K562 (cell line): ENCODE measurements around the gene NDUFB10. TPM values are rescaled to one million over a fixed set of nuclear protein-coding genes. Genes with fewer than 3 reads are reported as not detected.
A peak's percentile ranks its signal among the peaks of the same experiment; 100 is the strongest.

Experiments
- EWSR1 ChIP-seq: fragments of 450-650 bp; IDR thresholded peaks from 2 replicates; pipeline ENCODE4 v1.6.1; 2018; ENCODE audit warnings: borderline replicate concordance, mild to moderate bottlenecking, low read depth, moderate library complexity; ENCODE audit not compliant: partially characterized antibody
- HDAC6 ChIP-seq: IDR thresholded peaks from 2 replicates; pipeline ENCODE4 v1.6.1; 2012; ENCODE audit warnings: low read depth, mild to moderate bottlenecking, control low read depth, inconsistent platforms, low read length, moderate library complexity
- HMG20B ChIP-seq: fragments of 250-450 bp; sonication (Bioruptor Pico); IDR thresholded peaks from 2 replicates; pipeline ENCODE4 v1.5.0; 2021; ENCODE audit warnings: mild to moderate bottlenecking
- IRF2 ChIP-seq: sonication (generic); formaldehyde crosslinking; IDR thresholded peaks from 2 replicates; pipeline ENCODE4 v1.8.1; 2022; ENCODE audit warnings: mild to moderate bottlenecking, missing genetic modification reagents
- KLF6 ChIP-seq: fragments of 250-450 bp; sonication (Bioruptor Pico); IDR thresholded peaks from 2 replicates; pipeline ENCODE4 v1.4.0; 2020; ENCODE audit warnings: mild to moderate bottlenecking, moderate library complexity, borderline replicate concordance
- MCM5 ChIP-seq: fragments of 450-650 bp; IDR thresholded peaks from 2 replicates; pipeline ENCODE4 v1.6.1; 2016; ENCODE audit warnings: low read depth
- NELFE ChIP-seq: IDR thresholded peaks from 2 replicates; pipeline ENCODE4 v1.6.1; 2011; ENCODE audit warnings: mild to moderate bottlenecking; ENCODE audit not compliant: insufficient read depth, insufficient read length
- NUFIP1 ChIP-seq: fragments of 450-650 bp; IDR thresholded peaks from 2 replicates; pipeline ENCODE4 v1.6.1; 2018; ENCODE audit not compliant: partially characterized antibody
- PHB2 ChIP-seq: fragments of 450-650 bp; IDR thresholded peaks from 2 replicates; pipeline ENCODE4 v1.6.1; 2017; ENCODE audit warnings: low read depth
- SMC3 ChIP-seq: conservative IDR thresholded peaks from 2 replicates; pipeline ENCODE4 v1.6.1; 2011; ENCODE audit warnings: low read depth, low read length, improper control_type of control experiment; ENCODE audit not compliant: insufficient read depth
- SPI1 ChIP-seq: IDR thresholded peaks from 2 replicates; pipeline ENCODE4 v1.6.1; 2011; ENCODE audit warnings: low read depth, low read length, control low read depth, borderline replicate concordance
- TRIM28 ChIP-seq: fragments of 450-650 bp; IDR thresholded peaks from 2 replicates; pipeline ENCODE4 v1.6.1; 2017
- ZNF232 ChIP-seq: sonication (generic); formaldehyde crosslinking; IDR thresholded peaks from 2 replicates; pipeline ENCODE4 v1.8.0; 2022; ENCODE audit warnings: mild to moderate bottlenecking, missing genetic modification reagents
- polyA plus RNA-seq, 8 experiments: library from polyadenylated mRNA; depleted of rRNA in 4 of 8; stranded (reverse) in 5 of 8; unstranded in 3 of 8; fragments of >200 nt; fragmentation: Nextera tagmentation in 2 of 8; fragmentation: Illumina TruSeq in 1 of 8; extraction: Ambion mirVana in 2 of 8; extraction: Trizol in 1 of 8; gene quantifications; 2 replicates each; pipeline versions ENCODE4 v1.2.1 to v1.2.3, GENCODE V29; 2011 to 2014; ENCODE audit warnings: inconsistent platforms in 1 of 8, missing spikeins in 1 of 8
- total RNA-seq, 7 experiments: library from RNA; depleted of rRNA in 6 of 7; stranded (reverse); fragments of >200 nt in 6 of 7; fragmentation: Illumina TruSeq in 2 of 7; extraction: Trizol in 2 of 7; gene quantifications; 2 replicates each; pipeline versions ENCODE4 v1.2.1 to v1.2.3, GENCODE V29; 2011 to 2021; ENCODE audit warnings: low replicate concordance in 1 of 7
- TF ChIP-seq, protein P1 (sequence below): fragments of 450-650 bp; IDR thresholded peaks from 2 replicates; pipeline ENCODE4 v1.7.1; 2018; ENCODE audit warnings: mild to moderate bottlenecking, low read depth; ENCODE audit not compliant: partially characterized antibody
- TF ChIP-seq, protein P2 (sequence below): sonication (generic); formaldehyde crosslinking; IDR thresholded peaks from 2 replicates; pipeline ENCODE4 v1.8.0; 2023; ENCODE audit warnings: mild to moderate bottlenecking, missing genetic modification reagents
- TF ChIP-seq, protein P3 (sequence below): fragments of 450-650 bp; formaldehyde crosslinking; IDR thresholded peaks from 2 replicates; pipeline ENCODE4 v1.4.0; 2020; ENCODE audit warnings: mild to moderate bottlenecking, mixed read lengths
- TF ChIP-seq, protein P4 (sequence below), 3 experiments: IDR thresholded peaks in 2 of 3; conservative IDR thresholded peaks in 1 of 3; 2 replicates each; pipeline ENCODE4 v1.5.1; 2011 to 2012; ENCODE audit warnings: low read length in 3 of 3, mild to moderate bottlenecking in 3 of 3, control low read depth in 2 of 3, improper control_type of control experiment in 1 of 3, inconsistent platforms in 1 of 3, low read depth in 1 of 3, mixed read lengths in 1 of 3, moderate library complexity in 1 of 3; ENCODE audit not compliant: insufficient read depth in 2 of 3

The NDUFB10 gene
- total and polyA plus RNA-seq, 9 of the 15 experiments (the other 6 are each of a cell fraction or from before 2014, with no cell fraction given), result 69.3 to 527 (median 161) TPM

DNA sequence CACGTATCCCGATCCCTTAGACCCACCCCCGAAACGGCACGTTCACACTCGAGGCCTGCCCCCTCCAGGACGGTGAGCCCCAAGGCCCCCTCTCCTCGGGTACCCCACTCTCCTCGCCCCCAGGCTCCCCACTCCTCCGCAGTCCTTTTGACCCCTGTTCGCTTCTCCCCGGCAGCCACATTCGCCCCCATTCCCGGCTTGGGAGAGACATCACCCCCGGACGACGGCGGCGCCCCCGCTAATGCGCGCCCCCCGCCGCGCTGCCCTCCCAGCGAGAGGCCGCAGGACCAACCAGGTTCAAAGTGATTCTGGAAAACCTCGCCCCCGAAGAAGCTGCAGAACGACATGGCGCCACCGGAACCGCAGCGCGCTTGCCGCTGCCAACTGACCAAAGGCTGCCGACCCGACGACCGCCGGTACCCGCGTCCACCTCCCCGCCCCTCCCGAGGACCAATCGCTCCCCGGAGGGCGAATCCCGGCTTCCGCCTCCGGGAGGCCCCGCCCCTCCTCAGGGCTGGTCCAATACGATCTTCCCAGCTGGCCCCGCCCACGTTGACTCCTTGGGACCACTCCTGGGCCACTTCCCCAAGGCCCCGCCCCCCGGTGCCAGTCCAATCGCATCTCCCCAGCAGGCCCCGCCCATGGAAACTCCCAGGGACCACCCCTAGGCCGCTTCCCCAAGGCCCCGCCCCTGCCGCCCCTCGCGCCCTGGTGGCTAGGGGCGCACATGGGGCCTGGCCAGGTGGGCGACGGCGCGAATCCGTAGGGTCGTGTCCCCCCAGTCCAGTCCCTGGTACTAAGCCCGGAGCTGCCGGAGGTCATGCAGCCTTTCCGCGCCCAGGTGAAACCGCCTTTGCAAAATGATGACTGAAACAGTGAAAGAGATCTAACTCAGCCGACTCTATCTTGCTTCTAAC is 16.3 kb upstream of the NDUFB10 start, which contains the start of gene MSRB1 (continued):
- TF ChIP-seq, protein P1, sequence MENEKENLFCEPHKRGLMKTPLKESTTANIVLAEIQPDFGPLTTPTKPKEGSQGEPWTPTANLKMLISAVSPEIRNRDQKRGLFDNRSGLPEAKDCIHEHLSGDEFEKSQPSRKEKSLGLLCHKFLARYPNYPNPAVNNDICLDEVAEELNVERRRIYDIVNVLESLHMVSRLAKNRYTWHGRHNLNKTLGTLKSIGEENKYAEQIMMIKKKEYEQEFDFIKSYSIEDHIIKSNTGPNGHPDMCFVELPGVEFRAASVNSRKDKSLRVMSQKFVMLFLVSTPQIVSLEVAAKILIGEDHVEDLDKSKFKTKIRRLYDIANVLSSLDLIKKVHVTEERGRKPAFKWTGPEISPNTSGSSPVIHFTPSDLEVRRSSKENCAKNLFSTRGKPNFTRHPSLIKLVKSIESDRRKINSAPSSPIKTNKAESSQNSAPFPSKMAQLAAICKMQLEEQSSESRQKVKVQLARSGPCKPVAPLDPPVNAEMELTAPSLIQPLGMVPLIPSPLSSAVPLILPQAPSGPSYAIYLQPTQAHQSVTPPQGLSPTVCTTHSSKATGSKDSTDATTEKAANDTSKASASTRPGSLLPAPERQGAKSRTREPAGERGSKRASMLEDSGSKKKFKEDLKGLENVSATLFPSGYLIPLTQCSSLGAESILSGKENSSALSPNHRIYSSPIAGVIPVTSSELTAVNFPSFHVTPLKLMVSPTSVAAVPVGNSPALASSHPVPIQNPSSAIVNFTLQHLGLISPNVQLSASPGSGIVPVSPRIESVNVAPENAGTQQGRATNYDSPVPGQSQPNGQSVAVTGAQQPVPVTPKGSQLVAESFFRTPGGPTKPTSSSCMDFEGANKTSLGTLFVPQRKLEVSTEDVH, result no peak
- TF ChIP-seq NELFE (no peak), SPI1 (peak; percentile 71), PHB2 (no peak), TRIM28 (no peak), NUFIP1 (no peak), MCM5 (no peak), HMG20B (no peak), KLF6 (CRISPR knock-in tag) (no peak), EWSR1 (no peak), ZNF232 (CRISPR knock-in tag) (no peak), IRF2 (CRISPR knock-in tag) (no peak), HDAC6 (no peak), SMC3 (no peak)
- TF ChIP-seq, protein P2, sequence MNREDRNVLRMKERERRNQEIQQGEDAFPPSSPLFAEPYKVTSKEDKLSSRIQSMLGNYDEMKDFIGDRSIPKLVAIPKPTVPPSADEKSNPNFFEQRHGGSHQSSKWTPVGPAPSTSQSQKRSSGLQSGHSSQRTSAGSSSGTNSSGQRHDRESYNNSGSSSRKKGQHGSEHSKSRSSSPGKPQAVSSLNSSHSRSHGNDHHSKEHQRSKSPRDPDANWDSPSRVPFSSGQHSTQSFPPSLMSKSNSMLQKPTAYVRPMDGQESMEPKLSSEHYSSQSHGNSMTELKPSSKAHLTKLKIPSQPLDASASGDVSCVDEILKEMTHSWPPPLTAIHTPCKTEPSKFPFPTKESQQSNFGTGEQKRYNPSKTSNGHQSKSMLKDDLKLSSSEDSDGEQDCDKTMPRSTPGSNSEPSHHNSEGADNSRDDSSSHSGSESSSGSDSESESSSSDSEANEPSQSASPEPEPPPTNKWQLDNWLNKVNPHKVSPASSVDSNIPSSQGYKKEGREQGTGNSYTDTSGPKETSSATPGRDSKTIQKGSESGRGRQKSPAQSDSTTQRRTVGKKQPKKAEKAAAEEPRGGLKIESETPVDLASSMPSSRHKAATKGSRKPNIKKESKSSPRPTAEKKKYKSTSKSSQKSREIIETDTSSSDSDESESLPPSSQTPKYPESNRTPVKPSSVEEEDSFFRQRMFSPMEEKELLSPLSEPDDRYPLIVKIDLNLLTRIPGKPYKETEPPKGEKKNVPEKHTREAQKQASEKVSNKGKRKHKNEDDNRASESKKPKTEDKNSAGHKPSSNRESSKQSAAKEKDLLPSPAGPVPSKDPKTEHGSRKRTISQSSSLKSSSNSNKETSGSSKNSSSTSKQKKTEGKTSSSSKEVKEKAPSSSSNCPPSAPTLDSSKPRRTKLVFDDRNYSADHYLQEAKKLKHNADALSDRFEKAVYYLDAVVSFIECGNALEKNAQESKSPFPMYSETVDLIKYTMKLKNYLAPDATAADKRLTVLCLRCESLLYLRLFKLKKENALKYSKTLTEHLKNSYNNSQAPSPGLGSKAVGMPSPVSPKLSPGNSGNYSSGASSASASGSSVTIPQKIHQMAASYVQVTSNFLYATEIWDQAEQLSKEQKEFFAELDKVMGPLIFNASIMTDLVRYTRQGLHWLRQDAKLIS (CRISPR knock-in tag), result no peak
- TF ChIP-seq, protein P3, sequence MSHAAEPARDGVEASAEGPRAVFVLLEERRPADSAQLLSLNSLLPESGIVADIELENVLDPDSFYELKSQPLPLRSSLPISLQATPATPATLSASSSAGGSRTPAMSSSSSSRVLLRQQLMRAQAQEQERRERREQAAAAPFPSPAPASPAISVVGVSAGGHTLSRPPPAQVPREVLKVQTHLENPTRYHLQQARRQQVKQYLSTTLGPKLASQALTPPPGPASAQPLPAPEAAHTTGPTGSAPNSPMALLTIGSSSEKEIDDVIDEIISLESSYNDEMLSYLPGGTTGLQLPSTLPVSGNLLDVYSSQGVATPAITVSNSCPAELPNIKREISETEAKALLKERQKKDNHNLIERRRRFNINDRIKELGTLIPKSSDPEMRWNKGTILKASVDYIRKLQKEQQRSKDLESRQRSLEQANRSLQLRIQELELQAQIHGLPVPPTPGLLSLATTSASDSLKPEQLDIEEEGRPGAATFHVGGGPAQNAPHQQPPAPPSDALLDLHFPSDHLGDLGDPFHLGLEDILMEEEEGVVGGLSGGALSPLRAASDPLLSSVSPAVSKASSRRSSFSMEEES (CRISPR knock-in tag), result no peak
- TF ChIP-seq, protein P4, sequence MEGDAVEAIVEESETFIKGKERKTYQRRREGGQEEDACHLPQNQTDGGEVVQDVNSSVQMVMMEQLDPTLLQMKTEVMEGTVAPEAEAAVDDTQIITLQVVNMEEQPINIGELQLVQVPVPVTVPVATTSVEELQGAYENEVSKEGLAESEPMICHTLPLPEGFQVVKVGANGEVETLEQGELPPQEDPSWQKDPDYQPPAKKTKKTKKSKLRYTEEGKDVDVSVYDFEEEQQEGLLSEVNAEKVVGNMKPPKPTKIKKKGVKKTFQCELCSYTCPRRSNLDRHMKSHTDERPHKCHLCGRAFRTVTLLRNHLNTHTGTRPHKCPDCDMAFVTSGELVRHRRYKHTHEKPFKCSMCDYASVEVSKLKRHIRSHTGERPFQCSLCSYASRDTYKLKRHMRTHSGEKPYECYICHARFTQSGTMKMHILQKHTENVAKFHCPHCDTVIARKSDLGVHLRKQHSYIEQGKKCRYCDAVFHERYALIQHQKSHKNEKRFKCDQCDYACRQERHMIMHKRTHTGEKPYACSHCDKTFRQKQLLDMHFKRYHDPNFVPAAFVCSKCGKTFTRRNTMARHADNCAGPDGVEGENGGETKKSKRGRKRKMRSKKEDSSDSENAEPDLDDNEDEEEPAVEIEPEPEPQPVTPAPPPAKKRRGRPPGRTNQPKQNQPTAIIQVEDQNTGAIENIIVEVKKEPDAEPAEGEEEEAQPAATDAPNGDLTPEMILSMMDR (IDR thresholded peaks at IDR 0.05 in 2 of 3, conservative IDR thresholded peaks at IDR 0.05 in 1 of 3; ENCODE audit: insufficient read depth in 2 of 3, low read depth in 1 of 3, low read length in 3 of 3), result no peak; a peak in 1 of 6 replicates
